Parathyroid adenoma (tissue), 2 donors: ENCODE measurements around the gene TBC1D32.
"Not testable (repeated sequence)": the region's sequence is repeated elsewhere in the genome, so short reads cannot be mapped to it uniquely, and the experiment has no call there.

Source experiments
- H2AFZ ChIP-seq: fragments of 300-600 bp; sonication (generic); one replicate; pipeline ENCODE4 v1.7.0; 2017; ENCODE audit warnings: antibody characterized with exemption, mild to moderate bottlenecking
- H3K27ac ChIP-seq: fragments of 300-600 bp; sonication (generic); one replicate; pipeline ENCODE4 v1.7.0; 2017
- H3K27me3 ChIP-seq: fragments of 300-600 bp; sonication (generic); one replicate; pipeline ENCODE4 v1.7.0; 2017; ENCODE audit warnings: low read length; ENCODE audit not compliant: control insufficient read depth, insufficient read depth
- H3K36me3 ChIP-seq: fragments of 300-600 bp; sonication (generic); one replicate; pipeline ENCODE4 v1.7.0; 2017; ENCODE audit warnings: low read length; ENCODE audit not compliant: control insufficient read depth, insufficient read depth
- H3K4me1 ChIP-seq: fragments of 300-600 bp; sonication (generic); one replicate; pipeline ENCODE4 v1.7.0; 2017; ENCODE audit warnings: control low read depth
- H3K4me2 ChIP-seq: fragments of 300-600 bp; sonication (generic); one replicate; pipeline ENCODE4 v1.7.0; 2017; ENCODE audit warnings: low read length
- H3K4me3 ChIP-seq: fragments of 300-600 bp; sonication (generic); one replicate; pipeline ENCODE4 v1.7.0; 2017; ENCODE audit warnings: low read depth, low read length
- H3K79me2 ChIP-seq: fragments of 300-600 bp; sonication (generic); one replicate; pipeline ENCODE4 v1.7.0; 2017; ENCODE audit warnings: control low read depth
- H3K9ac ChIP-seq: fragments of 300-600 bp; sonication (generic); one replicate; pipeline ENCODE4 v1.7.0; 2017; ENCODE audit warnings: mild to moderate bottlenecking
- H3K9me3 ChIP-seq: fragments of 300-600 bp; sonication (generic); one replicate; pipeline ENCODE4 v1.7.0; 2017; ENCODE audit warnings: low read length; ENCODE audit not compliant: control insufficient read depth
- TF ChIP-seq, protein P1 (sequence below): fragments of 300-600 bp; sonication (generic); IDR thresholded peaks from one replicate; pipeline ENCODE4 v1.7.0; 2017; ENCODE audit warnings: antibody characterized with exemption, mild to moderate bottlenecking
- donor health status: primary hyperparathyroidism.

TBC1D32 gene, protein sequence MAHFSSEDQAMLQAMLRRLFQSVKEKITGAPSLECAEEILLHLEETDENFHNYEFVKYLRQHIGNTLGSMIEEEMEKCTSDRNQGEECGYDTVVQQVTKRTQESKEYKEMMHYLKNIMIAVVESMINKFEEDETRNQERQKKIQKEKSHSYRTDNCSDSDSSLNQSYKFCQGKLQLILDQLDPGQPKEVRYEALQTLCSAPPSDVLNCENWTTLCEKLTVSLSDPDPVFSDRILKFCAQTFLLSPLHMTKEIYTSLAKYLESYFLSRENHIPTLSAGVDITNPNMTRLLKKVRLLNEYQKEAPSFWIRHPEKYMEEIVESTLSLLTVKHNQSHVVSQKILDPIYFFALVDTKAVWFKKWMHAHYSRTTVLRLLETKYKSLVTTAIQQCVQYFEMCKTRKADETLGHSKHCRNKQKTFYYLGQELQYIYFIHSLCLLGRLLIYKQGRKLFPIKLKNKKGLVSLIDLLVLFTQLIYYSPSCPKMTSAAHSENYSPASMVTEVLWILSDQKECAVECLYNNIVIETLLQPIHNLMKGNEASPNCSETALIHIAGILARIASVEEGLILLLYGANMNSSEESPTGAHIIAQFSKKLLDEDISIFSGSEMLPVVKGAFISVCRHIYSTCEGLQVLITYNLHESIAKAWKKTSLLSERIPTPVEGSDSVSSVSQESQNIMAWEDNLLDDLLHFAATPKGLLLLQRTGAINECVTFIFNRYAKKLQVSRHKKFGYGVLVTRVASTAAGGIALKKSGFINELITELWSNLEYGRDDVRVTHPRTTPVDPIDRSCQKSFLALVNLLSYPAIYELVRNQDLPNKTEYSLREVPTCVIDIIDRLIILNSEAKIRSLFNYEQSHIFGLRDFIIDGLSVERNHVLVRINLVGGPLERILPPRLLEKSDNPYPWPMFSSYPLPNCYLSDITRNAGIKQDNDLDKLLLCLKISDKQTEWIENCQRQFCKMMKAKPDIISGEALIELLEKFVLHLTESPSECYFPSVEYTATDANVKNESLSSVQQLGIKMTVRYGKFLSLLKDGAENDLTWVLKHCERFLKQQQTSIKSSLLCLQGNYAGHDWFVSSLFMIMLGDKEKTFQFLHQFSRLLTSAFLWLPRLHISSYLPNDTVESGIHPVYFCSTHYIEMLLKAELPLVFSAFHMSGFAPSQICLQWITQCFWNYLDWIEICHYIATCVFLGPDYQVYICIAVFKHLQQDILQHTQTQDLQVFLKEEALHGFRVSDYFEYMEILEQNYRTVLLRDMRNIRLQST

DNA sequence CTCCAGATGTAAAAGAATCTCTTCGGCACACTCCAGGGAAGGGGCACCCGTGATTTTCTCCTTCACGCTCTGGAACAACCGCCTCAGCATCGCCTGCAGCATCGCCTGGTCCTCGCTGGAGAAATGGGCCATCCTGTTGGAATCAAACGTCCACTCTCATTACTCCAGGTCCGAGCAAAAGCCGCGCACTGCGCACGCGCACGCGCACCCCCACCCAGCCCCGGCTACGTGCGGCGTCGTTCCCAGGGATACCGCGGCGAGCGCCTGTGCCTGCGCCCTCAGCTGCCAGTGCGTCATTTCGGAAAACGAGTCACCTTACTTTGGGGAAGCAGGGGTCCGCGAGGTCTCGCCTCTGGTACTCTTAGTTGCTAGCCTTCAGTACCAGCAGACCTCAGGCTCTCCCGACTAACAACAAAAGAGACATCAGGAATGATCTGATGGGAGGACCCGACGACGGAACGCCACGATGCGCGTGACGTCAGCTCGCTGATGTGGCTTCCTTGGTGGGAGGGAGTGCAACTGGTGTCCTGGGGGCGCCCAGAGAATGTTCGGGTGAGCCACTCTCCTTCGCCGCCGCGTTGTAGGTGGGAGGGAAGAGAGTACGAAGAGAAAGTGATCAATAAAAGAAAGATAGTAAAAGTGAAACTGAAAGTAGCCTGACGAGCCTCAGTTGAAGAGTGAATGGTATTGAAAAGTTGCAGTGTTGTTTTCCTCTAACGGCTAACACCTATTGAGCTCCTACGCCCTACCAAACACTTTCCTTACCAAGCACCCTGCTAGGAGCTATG lies at the start of gene TBC1D32:
Gene TBC1D32, minus strand, starts transcription at position 182 of the 788 bp plus-strand sequence. Its CDS starts 50 bp downstream, at position 132.
- Histone ChIP-seq H3K4me1 (no peaks in the 10 kb centered on the region), H3K9ac (no peak within 1 kb of the TSS), H3K36me3 (no peaks in the 10 kb centered on the region), H3K27ac (peak within 1 kb of the TSS; percentile 87), H3K4me3 (peak within 1 kb of the TSS; percentile 85), H3K4me2 (peak within 1 kb of the TSS; percentile 84), H3K9me3 (no peaks in the 10 kb centered on the region), H2AFZ (peak within 1 kb of the TSS; percentile 93), H3K27me3 (no peaks in the 10 kb centered on the region), H3K79me2 (no peaks in the 10 kb centered on the region)
- TF ChIP-seq, protein P1, sequence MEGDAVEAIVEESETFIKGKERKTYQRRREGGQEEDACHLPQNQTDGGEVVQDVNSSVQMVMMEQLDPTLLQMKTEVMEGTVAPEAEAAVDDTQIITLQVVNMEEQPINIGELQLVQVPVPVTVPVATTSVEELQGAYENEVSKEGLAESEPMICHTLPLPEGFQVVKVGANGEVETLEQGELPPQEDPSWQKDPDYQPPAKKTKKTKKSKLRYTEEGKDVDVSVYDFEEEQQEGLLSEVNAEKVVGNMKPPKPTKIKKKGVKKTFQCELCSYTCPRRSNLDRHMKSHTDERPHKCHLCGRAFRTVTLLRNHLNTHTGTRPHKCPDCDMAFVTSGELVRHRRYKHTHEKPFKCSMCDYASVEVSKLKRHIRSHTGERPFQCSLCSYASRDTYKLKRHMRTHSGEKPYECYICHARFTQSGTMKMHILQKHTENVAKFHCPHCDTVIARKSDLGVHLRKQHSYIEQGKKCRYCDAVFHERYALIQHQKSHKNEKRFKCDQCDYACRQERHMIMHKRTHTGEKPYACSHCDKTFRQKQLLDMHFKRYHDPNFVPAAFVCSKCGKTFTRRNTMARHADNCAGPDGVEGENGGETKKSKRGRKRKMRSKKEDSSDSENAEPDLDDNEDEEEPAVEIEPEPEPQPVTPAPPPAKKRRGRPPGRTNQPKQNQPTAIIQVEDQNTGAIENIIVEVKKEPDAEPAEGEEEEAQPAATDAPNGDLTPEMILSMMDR, result peak; percentile 6

DNA sequence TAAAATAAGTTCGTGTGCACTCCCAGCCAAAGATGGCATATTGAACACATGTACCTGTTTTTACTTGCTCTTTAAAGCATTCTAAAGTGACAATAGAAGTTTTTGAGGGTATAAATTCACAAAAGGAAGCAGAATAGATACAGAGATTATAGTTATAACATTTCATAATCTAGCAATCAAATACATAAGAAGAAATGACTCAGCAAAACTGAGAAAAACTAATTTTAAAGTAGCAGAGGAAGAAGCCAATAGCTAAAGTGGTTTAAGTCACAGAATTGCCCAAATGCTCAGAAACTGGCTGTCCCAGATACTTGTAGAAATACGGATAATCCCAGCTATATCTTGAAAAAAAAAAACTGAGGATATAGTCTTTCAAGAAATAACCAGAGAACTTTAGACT lies 49.2 kb upstream of the TBC1D32 start:
- Histone ChIP-seq H3K9me3 (no peaks in the 10 kb centered on the region), H3K27ac (no peak overlapping the region), H3K9ac (no peak overlapping the region), H3K27me3 (no peaks in the 10 kb centered on the region), H3K36me3 (no peaks in the 10 kb centered on the region), H3K4me2 (no peak overlapping the region), H3K79me2 (no peaks in the 10 kb centered on the region), H3K4me1 (no peaks in the 10 kb centered on the region), H3K4me3 (no peak overlapping the region), H2AFZ (no peak overlapping the region)
- TF ChIP-seq, protein P1, result no peak

DNA sequence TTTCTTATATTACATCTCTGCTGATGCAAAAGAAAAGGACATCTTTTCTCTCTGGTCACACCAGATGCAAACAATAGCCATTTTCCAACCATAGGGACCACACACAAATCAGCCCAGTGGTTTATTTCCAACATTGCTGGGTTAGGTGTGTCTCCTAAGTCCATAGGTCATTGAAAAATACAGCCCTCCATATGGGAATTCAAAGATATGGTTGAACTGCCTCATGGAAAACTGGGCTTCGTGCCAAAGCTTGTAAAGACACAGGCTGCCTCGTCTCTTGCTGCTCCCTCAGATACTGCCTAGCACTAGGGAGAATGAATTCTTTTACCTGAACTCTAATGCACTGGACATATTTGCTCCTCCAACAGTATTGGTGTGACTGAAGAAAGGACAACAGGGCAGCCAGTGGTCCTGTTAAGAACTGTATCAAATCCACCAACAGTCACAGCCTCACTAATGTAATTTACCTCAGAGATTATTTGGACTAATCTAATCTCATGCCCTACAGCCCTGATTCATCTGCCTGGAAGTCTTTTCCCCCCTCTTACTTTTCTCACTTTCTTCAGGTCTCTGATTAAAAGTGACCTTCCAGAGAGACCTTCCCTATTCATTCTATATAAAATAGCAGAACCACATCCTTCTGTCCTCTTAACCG lies 48.3 kb upstream of the TBC1D32 start:
- Histone ChIP-seq H3K79me2 (no peaks in the 10 kb centered on the region), H3K4me2 (no peak overlapping the region), H3K36me3 (no peaks in the 10 kb centered on the region), H2AFZ (no peak overlapping the region), H3K4me1 (no peaks in the 10 kb centered on the region), H3K9me3 (no peaks in the 10 kb centered on the region), H3K27me3 (no peaks in the 10 kb centered on the region), H3K4me3 (no peak overlapping the region), H3K27ac (no peak overlapping the region), H3K9ac (no peak overlapping the region)
- TF ChIP-seq, protein P1, result no peak

DNA sequence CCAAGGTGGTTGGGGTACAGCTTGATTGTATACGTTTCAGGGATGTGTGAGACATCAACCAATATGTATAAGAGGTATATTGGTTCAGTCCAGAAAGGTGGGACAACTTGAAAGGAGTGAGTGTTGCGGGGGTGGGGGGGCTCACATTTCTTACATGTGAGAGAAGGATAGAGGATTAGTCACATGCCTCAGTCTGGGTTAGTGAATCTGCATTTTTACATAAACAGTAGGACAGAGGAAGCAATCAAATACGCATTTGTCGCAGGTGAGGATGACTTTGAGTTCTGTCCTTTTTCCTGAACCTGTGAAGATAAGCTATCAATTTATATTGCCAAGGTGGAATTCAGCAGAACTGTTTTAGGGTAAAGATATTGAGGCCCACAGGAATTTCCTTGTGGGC lies 42.1 kb upstream of the TBC1D32 start:
- Histone ChIP-seq H3K9ac (no peak overlapping the region), H3K4me3 (no peak overlapping the region), H3K27ac (no peak overlapping the region), H3K4me1 (no peaks in the 10 kb centered on the region), H2AFZ (no peak overlapping the region), H3K36me3 (no peaks in the 10 kb centered on the region), H3K4me2 (no peak overlapping the region), H3K9me3 (no peaks in the 10 kb centered on the region), H3K79me2 (no peaks in the 10 kb centered on the region), H3K27me3 (no peaks in the 10 kb centered on the region)
- TF ChIP-seq, protein P1, result no peak

DNA sequence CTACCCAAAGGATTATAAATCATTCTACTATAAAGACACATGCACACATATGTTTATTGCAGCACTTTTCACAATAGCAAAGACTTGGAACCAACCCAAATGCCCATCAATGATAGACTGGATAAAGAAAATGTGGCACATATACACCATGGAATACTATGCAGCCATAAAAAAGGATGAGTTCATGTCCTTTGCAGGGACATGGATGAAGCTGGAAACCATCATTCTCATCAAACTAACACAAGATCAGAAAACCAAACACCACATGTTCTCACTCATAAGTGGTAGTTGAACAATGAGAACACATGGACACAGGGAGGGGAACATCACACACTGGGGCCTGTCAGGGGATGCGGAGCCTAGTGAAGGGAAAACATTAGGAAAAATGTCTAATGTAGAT lies 39.9 kb upstream of the TBC1D32 start:
- H3K27me3 ChIP-seq, H2AFZ ChIP-seq, H3K9me3 ChIP-seq, H3K4me1 ChIP-seq, H3K36me3 ChIP-seq, H3K79me2 ChIP-seq, H3K9ac ChIP-seq, H3K4me3 ChIP-seq, H3K4me2 ChIP-seq, H3K27ac ChIP-seq: not testable (repeated sequence)
